IPS-NIHi11 (cell line): ENCODE data around the gene TTC27.
"Not testable (repeated sequence)": the region's sequence is repeated elsewhere in the genome, so short reads cannot be mapped to it uniquely, and the experiment has no call there.

Source experiments
- DNase-seq: peaks from one replicate; pipeline ENCODE4 v3.0.0; 2012; ENCODE audit warnings: mixed read lengths, low spot score

TTC27 gene

GRCh38 chr2:32720771-32721170, 92.9 kb downstream of the TTC27 start:
- DNase-seq = no peak

GRCh38 chr2:32721376-32721775, 93.5 kb downstream of the TTC27 start:
- DNase-seq = no peak

GRCh38 chr2:32723467-32724079, 95.7 kb downstream of the TTC27 start:
- no peak for DNase-seq

- not testable (repeated sequence) for DNase-seq
Measured at GRCh38 chr2:32726678-32727077, 98.8 kb downstream of the TTC27 start.

GRCh38 chr2:32727157-32727556, 99.3 kb downstream of the TTC27 start:
- DNase-seq = no peak

- DNase-seq = not testable (repeated sequence)
Measured at GRCh38 chr2:32730958-32731357, 103.1 kb downstream of the TTC27 start.

GRCh38 chr2:32732120-32732519, 104.3 kb downstream of the TTC27 start:
- DNase-seq = no peak

DNA sequence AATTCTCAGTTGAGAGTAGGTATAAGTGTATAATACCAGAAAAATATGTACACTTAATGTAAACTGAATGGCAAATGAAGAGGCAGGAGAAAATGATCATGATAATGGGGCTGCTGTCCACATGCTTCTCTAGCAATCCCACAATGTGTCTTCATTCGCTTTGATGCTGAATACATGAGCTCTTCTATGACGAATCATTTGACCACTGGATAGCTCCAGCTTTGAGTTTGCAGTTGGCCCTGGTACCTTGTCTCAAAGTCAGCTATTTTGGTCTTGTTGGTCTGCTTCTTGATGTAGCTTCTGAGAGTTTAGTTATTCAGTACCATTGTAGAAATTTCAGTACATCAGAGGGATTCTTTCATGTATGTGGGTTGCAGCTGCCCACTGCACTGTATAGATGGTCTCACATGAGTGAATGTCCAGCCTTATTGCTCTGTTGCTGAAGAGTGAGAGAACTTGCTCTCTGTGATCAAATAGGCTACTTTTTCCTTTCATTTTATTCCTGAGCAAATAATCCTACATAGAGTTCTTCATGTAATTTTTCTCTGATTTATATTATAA, 105.1 kb downstream of the TTC27 start:
- no peak for DNase-seq

- no peak for DNase-seq
Measured at GRCh38 chr2:32735348-32735747, 107.5 kb downstream of the TTC27 start.

GRCh38 chr2:32738939-32739338, 111.1 kb downstream of the TTC27 start:
- DNase-seq = no peak

DNA sequence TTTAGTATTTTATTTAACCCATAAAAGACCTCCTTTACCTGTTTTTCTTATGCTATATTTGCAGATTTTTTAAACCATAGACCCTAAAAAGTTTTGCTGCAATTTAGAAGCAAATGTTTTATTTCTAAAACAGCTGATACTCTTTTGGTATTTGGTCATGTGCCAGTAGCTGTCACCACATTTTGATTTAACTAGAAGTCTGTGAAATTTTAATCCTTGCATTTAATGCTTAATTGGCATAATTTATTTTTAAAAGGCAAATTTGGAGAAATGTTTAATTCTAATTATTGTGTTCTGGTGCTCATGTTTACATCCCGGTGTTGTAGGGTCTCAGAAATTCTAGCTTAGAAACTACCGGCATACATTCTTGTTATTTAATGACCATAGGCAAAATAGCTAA, 111.8 kb downstream of the TTC27 start:
- no peak for DNase-seq

GRCh38 chr2:32741575-32741974, 113.7 kb downstream of the TTC27 start:
- DNase-seq = no peak

GRCh38 chr2:32742376-32742775, 114.5 kb downstream of the TTC27 start:
- no peak for DNase-seq

- no peak for DNase-seq
Measured at GRCh38 chr2:32743480-32744236, 115.8 kb downstream of the TTC27 start.

- DNase-seq = no peak
Measured at GRCh38 chr2:32745191-32745590, 117.3 kb downstream of the TTC27 start.

GRCh38 chr2:32745675-32746074, 117.8 kb downstream of the TTC27 start:
- no peak for DNase-seq

- no peak for DNase-seq
Measured at GRCh38 chr2:32746669-32747068, 118.8 kb downstream of the TTC27 start.

GRCh38 chr2:32748158-32748557, 120.3 kb downstream of the TTC27 start:
- no peak for DNase-seq

DNA sequence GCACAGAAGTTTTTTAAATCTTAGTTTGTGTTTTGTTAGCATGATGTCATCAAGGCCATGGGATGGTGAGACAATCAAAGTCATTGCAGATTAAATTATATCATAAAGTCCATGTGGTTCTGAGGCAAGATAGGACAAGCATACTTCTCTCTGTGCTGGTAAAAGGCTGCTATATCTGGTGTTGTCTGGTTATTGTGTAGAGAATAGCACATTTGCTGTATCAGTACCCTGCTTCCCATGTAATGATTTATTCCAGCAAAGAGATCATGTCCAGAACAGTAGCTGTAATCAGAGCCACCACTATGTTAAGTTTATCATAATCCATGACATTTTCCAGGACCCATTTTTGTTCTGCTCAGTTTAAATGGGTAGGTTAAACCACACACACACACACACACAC, 123.0 kb downstream of the TTC27 start:
- no peak for DNase-seq

- no peak for DNase-seq
Measured at GRCh38 chr2:32752205-32752604, 124.4 kb downstream of the TTC27 start.

DNA sequence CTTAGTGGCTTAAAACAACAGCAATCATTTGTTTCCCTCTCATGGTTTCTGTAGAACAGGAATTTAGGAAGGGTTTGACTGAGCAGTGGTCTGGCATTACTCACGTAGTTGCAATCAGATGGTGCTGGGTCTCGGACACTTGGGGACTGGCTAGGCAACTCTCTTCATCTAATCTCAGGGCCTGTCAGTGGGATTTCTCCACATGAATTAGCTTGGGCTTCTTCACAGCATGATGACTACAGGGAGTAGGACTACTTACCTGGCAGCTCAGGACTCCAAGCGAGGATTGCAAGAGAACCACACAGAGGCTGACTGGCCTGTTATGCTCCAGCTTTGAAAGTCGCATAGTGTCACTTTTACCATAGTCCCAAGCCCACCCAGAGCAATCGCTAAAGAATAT, 125.1 kb downstream of the TTC27 start:
- DNase-seq = no peak

GRCh38 chr2:32754676-32755075, 126.8 kb downstream of the TTC27 start:
- DNase-seq = not testable (repeated sequence)

- no peak for DNase-seq
Measured at GRCh38 chr2:32755666-32756065, 127.8 kb downstream of the TTC27 start.
